ENCODE measurements around the gene MPHOSPH8. TPM values are rescaled to one million over a fixed set of nuclear protein-coding genes. Genes with fewer than 3 reads are reported as not detected.

MPHOSPH8 gene
- total and polyA plus RNA-seq, 2 of the 4 experiments (the other 2 are of a cell fraction): 11.7 to 16.4 TPM

DNA sequence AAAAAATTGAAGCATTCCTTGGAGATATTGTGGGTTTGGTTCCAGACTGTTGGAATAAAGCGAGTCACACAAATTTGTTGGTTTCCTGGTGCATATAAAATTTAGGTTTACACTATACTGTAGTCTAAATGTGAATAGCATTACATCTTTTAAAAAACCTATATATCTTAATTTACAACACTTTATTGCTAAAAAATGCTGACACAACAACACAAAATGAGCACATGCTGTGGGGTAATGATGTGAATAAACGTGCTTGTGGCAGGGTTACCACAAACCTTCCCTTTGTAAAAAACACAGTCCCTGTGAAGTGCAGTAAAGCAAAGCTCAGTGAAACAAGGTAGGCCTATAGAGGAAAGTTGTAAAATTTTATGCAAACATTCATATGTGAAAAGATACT, 27.7 kb downstream of the MPHOSPH8 start:
- no peak overlapping the region for H2AK5ac ChIP-seq (ENCODE audit: low read depth, low read length)
- intact Hi-C loops (cut with micrococcal nuclease) (no loop called here), in situ Hi-C loops (cut with MboI; ENCODE audit: low sequenced_read_pairs) (loop anchor here (25.0 kb wide), 1 partner anchor 326 kb away; no protein-coding TSS in a partner anchor), dilution Hi-C loops (cut with HindIII; ENCODE audit: low sequenced_read_pairs, unreplicated experiment) (no loop called here)
- no peak overlapping the region for H3K4ac ChIP-seq (ENCODE audit: low read depth, low read length)
- no peak overlapping the region for H2AFZ ChIP-seq (replicated peaks; ENCODE audit: low read length, poor library complexity)
- no peak overlapping the region for H3K4me2 ChIP-seq (ENCODE audit: low read depth, low read length)
- H2BK15ac ChIP-seq (ENCODE audit: low read depth, low read length): no peak overlapping the region
- H2AK9ac ChIP-seq (replicated peaks; ENCODE audit: low read depth, low read length, poor library complexity): no peak overlapping the region
- DNase-seq (no peak), ATAC-seq (ENCODE audit: low read depth) (no peak)
- H4K20me1 ChIP-seq (ENCODE audit: insufficient read depth, low read length): no peaks in the 10 kb centered on the region; the same call in 1 of the 2 replicates
- H3K27ac ChIP-seq (ENCODE audit: insufficient read depth, low read length): no peak overlapping the region
- H3K14ac ChIP-seq (replicated peaks; ENCODE audit: low read depth, low read length): no peak overlapping the region
- peaks cover 45% of the 10 kb centered on the region for H3K36me3 ChIP-seq (ENCODE audit: control insufficient read depth, insufficient read depth, low read length)
- H3K9ac ChIP-seq (ENCODE audit: low read depth, low read length): no peak overlapping the region
- CTCF ChIA-PET: interaction anchor here (0.6 kb wide), 1 partner anchor 18 kb away, joined by 3 read pairs; no protein-coding TSS in a partner anchor
- no peak overlapping the region for H3K56ac ChIP-seq (ENCODE audit: extremely low read depth, insufficient read depth, low read length)
- H2BK20ac ChIP-seq (ENCODE audit: low read depth, low read length): no peak overlapping the region
- peaks cover 3 to 8% of the 10 kb centered on the region in 2 experiments; a peak in 2 of 4 replicates for H3K79me1 ChIP-seq (ENCODE audit: low read depth in 1 of 2, low read length in 2 of 2)
- no peak overlapping the region for H2BK120ac ChIP-seq (ENCODE audit: low read depth, low read length)
- BruUV-seq (replicated peaks): no TSS peak
- no peak overlapping the region for H4K5ac ChIP-seq (ENCODE audit: low read depth, low read length)
- no peak overlapping the region for H2BK5ac ChIP-seq (ENCODE audit: low read depth, low read length, poor library complexity, severe bottlenecking)
- H4K8ac ChIP-seq (ENCODE audit: low read depth in 2 of 2, low read length in 2 of 2): no peak overlapping the region
- WGBS, 2 experiments (ENCODE audit: extremely low coverage in 2 of 2, insufficient read length in 1 of 2): no CpG with 5 or more reads among the region's 2 CpGs
- H3K4me1 ChIP-seq (ENCODE audit: control insufficient read depth, insufficient read depth, low read length): no peaks in the 10 kb centered on the region
- no peaks in the 10 kb centered on the region for H3K27me3 ChIP-seq (ENCODE audit: control insufficient read depth, insufficient read depth, low read length)
- H4K91ac ChIP-seq (ENCODE audit: insufficient read depth, low read depth, low read length): no peak overlapping the region
- peak; percentile 65 for TF ChIP-seq MAFK (IDR thresholded peaks at IDR 0.05; ENCODE audit: low read depth, low read length)
- TF ChIP-seq, protein P1, sequence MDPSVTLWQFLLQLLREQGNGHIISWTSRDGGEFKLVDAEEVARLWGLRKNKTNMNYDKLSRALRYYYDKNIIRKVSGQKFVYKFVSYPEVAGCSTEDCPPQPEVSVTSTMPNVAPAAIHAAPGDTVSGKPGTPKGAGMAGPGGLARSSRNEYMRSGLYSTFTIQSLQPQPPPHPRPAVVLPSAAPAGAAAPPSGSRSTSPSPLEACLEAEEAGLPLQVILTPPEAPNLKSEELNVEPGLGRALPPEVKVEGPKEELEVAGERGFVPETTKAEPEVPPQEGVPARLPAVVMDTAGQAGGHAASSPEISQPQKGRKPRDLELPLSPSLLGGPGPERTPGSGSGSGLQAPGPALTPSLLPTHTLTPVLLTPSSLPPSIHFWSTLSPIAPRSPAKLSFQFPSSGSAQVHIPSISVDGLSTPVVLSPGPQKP (IDR thresholded peaks at IDR 0.05; ENCODE audit: borderline replicate concordance, low read depth, low read length): no peak
- H3K9me3 ChIP-seq (ENCODE audit: control insufficient read depth, insufficient read depth, low read length): no peaks in the 10 kb centered on the region
- POLR2A ChIA-PET (ENCODE audit: unreplicated experiment): no interaction called here
- peaks cover 4% of the 10 kb centered on the region; the same call in 1 of the 2 replicates for H3K9me1 ChIP-seq (ENCODE audit: insufficient read depth, low read length)
- no peak overlapping the region for H3K23ac ChIP-seq (ENCODE audit: low read depth, low read length)
- no peak overlapping the region for H3K18ac ChIP-seq (ENCODE audit: low read depth, low read length)
- no peak overlapping the region for H3K4me3 ChIP-seq (ENCODE audit: insufficient read depth, low read depth, low read length)
